ENCODE results near the gene GPRIN3. TPM values are rescaled to one million over a fixed set of nuclear protein-coding genes. Genes with fewer than 3 reads are reported as not detected.

Gene GPRIN3
- total RNA-seq, 2 donors from 2014 or later = 5.7 to 9.0 TPM

DNA sequence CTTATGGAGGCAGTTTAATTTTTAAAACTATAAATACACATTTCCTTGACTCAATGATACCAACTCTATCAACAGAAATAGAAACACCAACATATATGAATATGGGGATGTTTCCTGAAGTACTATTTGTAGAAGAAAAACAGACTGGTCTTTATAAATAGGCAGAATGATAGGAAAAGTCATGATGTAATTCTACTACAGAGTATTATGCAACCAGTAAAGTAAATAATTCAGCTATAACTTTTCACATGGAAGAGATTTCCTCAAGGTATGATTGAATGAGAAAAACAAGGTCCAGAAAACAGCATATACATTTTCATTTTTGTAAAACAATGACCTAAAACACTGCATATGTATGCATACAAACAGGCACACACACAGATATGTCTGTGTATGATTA lies 56.2 kb downstream of the GPRIN3 start:
- DNase-seq (ENCODE audit: low spot score) (no peak), ATAC-seq (ENCODE audit: insufficient number of reproducible peaks, low FRiP score, low read depth) (no peak)
- Histone ChIP-seq H3K27ac (no peak overlapping the region), H3K36me3 (no peaks in the 10 kb centered on the region), H3K9me3 (no peaks in the 10 kb centered on the region), H3K4me1 (ENCODE audit: control insufficient read depth in 1 of 2, low read depth in 2 of 2) (no peaks in the 10 kb centered on the region), H3K27me3 (replicated peaks; ENCODE audit: insufficient read depth) (no peaks in the 10 kb centered on the region), H3K4me3 (no peak overlapping the region)
- TF ChIP-seq, protein P1, sequence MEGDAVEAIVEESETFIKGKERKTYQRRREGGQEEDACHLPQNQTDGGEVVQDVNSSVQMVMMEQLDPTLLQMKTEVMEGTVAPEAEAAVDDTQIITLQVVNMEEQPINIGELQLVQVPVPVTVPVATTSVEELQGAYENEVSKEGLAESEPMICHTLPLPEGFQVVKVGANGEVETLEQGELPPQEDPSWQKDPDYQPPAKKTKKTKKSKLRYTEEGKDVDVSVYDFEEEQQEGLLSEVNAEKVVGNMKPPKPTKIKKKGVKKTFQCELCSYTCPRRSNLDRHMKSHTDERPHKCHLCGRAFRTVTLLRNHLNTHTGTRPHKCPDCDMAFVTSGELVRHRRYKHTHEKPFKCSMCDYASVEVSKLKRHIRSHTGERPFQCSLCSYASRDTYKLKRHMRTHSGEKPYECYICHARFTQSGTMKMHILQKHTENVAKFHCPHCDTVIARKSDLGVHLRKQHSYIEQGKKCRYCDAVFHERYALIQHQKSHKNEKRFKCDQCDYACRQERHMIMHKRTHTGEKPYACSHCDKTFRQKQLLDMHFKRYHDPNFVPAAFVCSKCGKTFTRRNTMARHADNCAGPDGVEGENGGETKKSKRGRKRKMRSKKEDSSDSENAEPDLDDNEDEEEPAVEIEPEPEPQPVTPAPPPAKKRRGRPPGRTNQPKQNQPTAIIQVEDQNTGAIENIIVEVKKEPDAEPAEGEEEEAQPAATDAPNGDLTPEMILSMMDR (IDR thresholded peaks at IDR 0.05) = no peak

DNA sequence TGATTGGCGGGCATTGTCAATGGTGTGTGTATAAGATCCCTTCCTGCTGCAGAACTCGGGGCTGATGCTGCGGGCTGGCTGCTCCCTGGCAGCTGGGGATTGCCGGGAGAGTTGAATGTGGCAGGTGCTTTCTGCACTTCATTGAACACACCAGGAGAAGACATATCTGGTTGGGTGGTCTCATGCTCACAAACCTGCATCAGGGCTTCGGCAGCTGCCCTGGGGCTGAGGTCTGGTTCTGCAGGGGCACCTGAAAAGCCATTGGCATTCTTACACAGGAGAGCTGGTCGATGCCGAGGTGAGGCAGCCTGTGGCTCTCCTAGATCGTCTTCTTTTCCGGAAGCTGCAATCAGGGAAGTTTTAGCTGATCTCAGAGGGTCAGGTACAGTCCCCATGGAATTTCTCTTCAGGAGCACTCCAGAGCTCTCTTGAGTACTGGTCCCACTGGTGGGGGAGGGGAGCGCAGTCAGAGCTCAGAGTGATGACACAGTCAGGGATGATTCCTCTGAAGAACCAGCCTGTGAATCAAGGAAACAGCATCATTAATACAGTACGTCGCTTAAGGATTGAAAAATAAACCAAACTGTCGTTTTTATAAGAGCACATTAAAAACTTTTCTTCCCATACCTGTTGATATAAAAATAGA lies 57.8 kb downstream of the GPRIN3 start:
- H3K36me3 ChIP-seq = no peaks in the 10 kb centered on the region
- no peak overlapping the region for H3K4me3 ChIP-seq
- H3K4me1 ChIP-seq (ENCODE audit: control insufficient read depth in 1 of 2, low read depth in 2 of 2) = no peaks in the 10 kb centered on the region
- no peaks in the 10 kb centered on the region for H3K9me3 ChIP-seq
- no peak overlapping the region for H3K27ac ChIP-seq
- TF ChIP-seq, protein P1 (IDR thresholded peaks at IDR 0.05) = no peak
- no peaks in the 10 kb centered on the region for H3K27me3 ChIP-seq (replicated peaks; ENCODE audit: insufficient read depth)
- DNase-seq (ENCODE audit: low spot score) (no peak), ATAC-seq (ENCODE audit: insufficient number of reproducible peaks, low FRiP score, low read depth) (no peak)

DNA sequence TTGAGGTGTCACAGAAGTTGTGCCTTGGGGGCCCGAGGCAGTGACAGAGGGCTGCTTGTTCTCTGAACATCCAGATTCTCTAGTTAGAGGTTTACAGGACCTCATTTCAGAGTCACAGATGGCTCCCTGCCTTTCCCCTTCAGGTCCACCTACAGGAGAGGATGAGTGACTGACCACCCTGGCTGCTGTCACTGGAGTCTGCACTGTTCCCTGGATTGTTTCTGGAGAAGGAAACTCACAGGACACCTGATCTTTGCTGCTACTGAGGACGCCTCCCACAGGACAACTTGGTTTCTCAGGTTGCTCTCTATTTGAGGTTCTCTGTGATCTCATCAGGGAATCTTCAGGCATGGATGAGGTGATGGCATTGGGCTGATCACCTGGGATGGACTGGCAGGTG lies 58.3 kb downstream of the GPRIN3 start:
- ATAC-seq (ENCODE audit: insufficient number of reproducible peaks, low FRiP score, low read depth) = no peak
- TF ChIP-seq, protein P1 (IDR thresholded peaks at IDR 0.05) = no peak
- Histone ChIP-seq H3K27ac (no peak overlapping the region), H3K4me1 (ENCODE audit: control insufficient read depth in 1 of 2, low read depth in 2 of 2) (no peaks in the 10 kb centered on the region), H3K36me3 (no peaks in the 10 kb centered on the region), H3K4me3 (no peak overlapping the region), H3K27me3 (replicated peaks; ENCODE audit: insufficient read depth) (no peaks in the 10 kb centered on the region), H3K9me3 (no peaks in the 10 kb centered on the region)
- DNase-seq (ENCODE audit: low spot score) = no peak

DNA sequence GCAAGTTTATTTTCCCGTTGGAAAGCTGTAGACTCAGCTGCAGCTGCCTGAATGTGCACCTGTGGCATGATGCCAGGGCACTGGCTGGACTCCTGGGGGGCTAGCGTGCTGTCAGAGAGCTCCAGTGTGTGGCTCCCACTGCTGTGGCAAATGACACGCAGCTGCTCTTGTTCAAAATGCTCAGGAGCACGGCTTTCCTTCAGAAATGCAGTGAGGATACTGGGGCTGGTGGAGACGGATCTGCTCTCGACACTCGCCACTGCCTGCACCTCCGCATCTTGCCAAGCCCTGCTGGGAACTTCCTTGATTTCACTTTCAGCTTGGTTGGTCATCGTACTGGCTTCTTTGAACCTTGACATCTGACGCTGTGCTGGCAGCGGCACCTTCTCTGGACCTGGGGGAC lies 58.7 kb downstream of the GPRIN3 start:
- Histone ChIP-seq H3K27ac (no peak overlapping the region), H3K36me3 (no peaks in the 10 kb centered on the region), H3K9me3 (no peaks in the 10 kb centered on the region), H3K4me1 (ENCODE audit: control insufficient read depth in 1 of 2, low read depth in 2 of 2) (no peaks in the 10 kb centered on the region), H3K27me3 (replicated peaks; ENCODE audit: insufficient read depth) (no peaks in the 10 kb centered on the region), H3K4me3 (no peak overlapping the region)
- no peak for ATAC-seq (ENCODE audit: insufficient number of reproducible peaks, low FRiP score, low read depth)
- TF ChIP-seq, protein P1 (IDR thresholded peaks at IDR 0.05) = no peak
- no peak for DNase-seq (ENCODE audit: low spot score)

DNA sequence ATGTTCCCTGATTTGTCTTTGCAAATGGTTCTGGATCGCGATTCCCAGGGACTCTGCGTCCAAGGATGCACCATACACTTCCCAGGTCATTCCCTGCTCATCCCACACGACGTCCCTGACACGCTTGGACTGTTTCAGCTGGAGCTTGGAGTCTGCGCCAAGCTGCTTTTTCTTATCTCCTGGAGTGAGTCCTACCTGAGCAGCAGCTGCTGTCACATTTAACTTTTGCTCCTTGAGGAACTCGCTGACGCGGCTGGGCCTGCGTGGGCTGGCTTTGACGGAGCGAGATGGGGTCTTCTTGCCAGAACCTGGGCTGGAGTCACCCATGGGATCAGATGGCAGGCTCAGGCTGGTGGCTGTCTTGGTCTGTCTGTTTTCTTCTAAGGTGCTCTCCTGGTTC lies 59.6 kb downstream of the GPRIN3 start:
- H3K4me3 ChIP-seq = no peak overlapping the region
- no peak overlapping the region for H3K27ac ChIP-seq
- ATAC-seq (ENCODE audit: insufficient number of reproducible peaks, low FRiP score, low read depth) (no peak), DNase-seq (ENCODE audit: low spot score) (no peak)
- no peaks in the 10 kb centered on the region for H3K36me3 ChIP-seq
- no peaks in the 10 kb centered on the region for H3K9me3 ChIP-seq
- TF ChIP-seq, protein P1 (IDR thresholded peaks at IDR 0.05) = no peak
- no peaks in the 10 kb centered on the region for H3K4me1 ChIP-seq (ENCODE audit: control insufficient read depth in 1 of 2, low read depth in 2 of 2)
- no peaks in the 10 kb centered on the region for H3K27me3 ChIP-seq (replicated peaks; ENCODE audit: insufficient read depth)

All from thoracic aorta (tissue), 2 donors.